Lung (tissue), 12 donors: ENCODE results near the gene RGS1. TPM values are rescaled to one million over a fixed set of nuclear protein-coding genes. Genes with fewer than 3 reads are reported as not detected.

Experiments
- ATAC-seq: fragments of 200-7000 bp; cut with Tn5 transposase; one replicate; pipeline ENCODE4 v1.9.1; 2020; ENCODE audit warnings: moderate number of reproducible peaks; ENCODE audit not compliant: insufficient read depth, low FRiP score
- DNase-seq, 3 donors: peaks; one replicate each; pipeline ENCODE4 v3.0.0-alpha.2; 2013 to 2017
- H3K27ac ChIP-seq, 2 donors: one replicate each; pipeline ENCODE4 v1.5.1; 2013; ENCODE audit warnings: mild to moderate bottlenecking in 2 of 2, moderate library complexity in 2 of 2, control low read depth in 1 of 2, inconsistent platforms in 1 of 2, low read depth in 1 of 2, low read length in 1 of 2
- H3K27me3 ChIP-seq, 3 donors: one replicate each; pipeline ENCODE4 v1.5.1; 2013; ENCODE audit warnings: low read length in 2 of 3; ENCODE audit not compliant: control insufficient read depth in 3 of 3, insufficient read depth in 3 of 3
- H3K36me3 ChIP-seq, 4 donors: one replicate each; pipeline ENCODE4 v1.5.1; 2013; ENCODE audit warnings: low read length in 4 of 4, mild to moderate bottlenecking in 1 of 4, moderate library complexity in 1 of 4; ENCODE audit not compliant: control insufficient read depth in 4 of 4, insufficient read depth in 4 of 4
- H3K4me1 ChIP-seq, 5 donors: one replicate each; pipeline ENCODE4 v1.5.1; 2013; ENCODE audit warnings: low read length in 5 of 5, mild to moderate bottlenecking in 2 of 5, moderate library complexity in 1 of 5; ENCODE audit not compliant: control insufficient read depth in 5 of 5, insufficient read depth in 5 of 5
- H3K4me3 ChIP-seq: one replicate; pipeline ENCODE4 v1.5.1; 2013; ENCODE audit warnings: mild to moderate bottlenecking, control low read depth, moderate library complexity
- H3K9ac ChIP-seq, 2 donors: one replicate each; pipeline ENCODE4 v1.5.1; 2013; ENCODE audit warnings: low read length in 2 of 2, control low read depth in 1 of 2; ENCODE audit not compliant: insufficient read depth in 1 of 2
- H3K9me3 ChIP-seq, 4 donors: one replicate each; pipeline ENCODE4 v1.5.1; 2013; ENCODE audit warnings: low read length in 3 of 4, mild to moderate bottlenecking in 1 of 4, moderate library complexity in 1 of 4; ENCODE audit not compliant: control insufficient read depth in 4 of 4, insufficient read depth in 3 of 4
- CTCF ChIP-seq: IDR thresholded peaks from 2 replicates; pipeline ENCODE4 v1.5.1; 2012; ENCODE audit warnings: mild to moderate bottlenecking; ENCODE audit errors: control extremely low read depth, extremely low read depth
- WGBS, 2 donors: extraction: QIAGEN DNeasy Blood & Tissue Kit; methylation state at CpG; one replicate each; pipeline ENCODE4 v1.1.7; 2013; 5-methylcytosine and 5-hydroxymethylcytosine counted together
- polyA plus RNA-seq, 2 donors: library from polyadenylated mRNA; stranded (reverse); fragments of 200-250 nt; gene quantifications; one replicate each; pipeline ENCODE4 v1.2.1, GENCODE V29; 2013
- total RNA-seq, 2 donors: library from RNA; depleted of rRNA in 1 of 2; stranded (reverse); fragments of >200 nt in 1 of 2; gene quantifications; one replicate each; pipeline ENCODE4 v1.2.1, GENCODE V29; 2014 to 2021
- donor health status: control.
- donor health status: control.
- donor health status: Bipolar disorder and iron deficiency.
- donor health status: healthy.
- donor health status: DM: yes; HTN: yes; CAD: no.

RGS1 gene
- total and polyA plus RNA-seq, 4 donors, result 7.3 to 86.6 (median 21.0) TPM

DNA sequence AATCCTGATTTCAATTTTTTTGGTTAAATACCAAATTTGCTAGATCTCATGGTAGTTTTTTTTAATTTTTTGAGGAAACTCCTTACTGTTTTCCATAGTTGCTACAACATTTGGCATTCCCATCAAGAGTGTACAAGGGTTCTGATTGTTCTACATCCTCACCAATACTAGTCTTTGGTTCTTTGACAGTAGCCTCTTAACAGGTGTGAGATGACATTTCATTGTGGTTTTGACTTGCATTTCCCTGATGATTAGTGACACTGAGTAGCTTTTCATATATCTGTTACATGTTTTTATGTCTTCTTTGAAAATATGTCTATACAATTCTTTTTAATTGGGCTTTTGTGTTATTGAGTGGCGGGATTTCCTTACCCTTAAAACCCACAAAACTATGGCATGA is 39.5 kb downstream of the RGS1 start:
- H3K4me1 ChIP-seq, result peaks cover 0 to 2% (median 0%) of the 10 kb centered on the region in 5 donors
- no peak overlapping the region for H3K9ac ChIP-seq
- 98 to 100% methylated on average over 1 of the region's 1 CpG for WGBS, 2 donors
- H3K36me3 ChIP-seq, result no peaks in the 10 kb centered on the region
- no peak for TF ChIP-seq CTCF
- H3K27me3 ChIP-seq, result no peaks in the 10 kb centered on the region
- no peak for ATAC-seq
- H3K4me3 ChIP-seq, result no peak overlapping the region
- no peaks in the 10 kb centered on the region for H3K9me3 ChIP-seq
- no peak overlapping the region for H3K27ac ChIP-seq
- no peak for DNase-seq

- Histone ChIP-seq H3K9ac (no peak overlapping the region), H3K27ac (no peak overlapping the region), H3K4me1 (peaks cover 0 to 7% (median 0%) of the 10 kb centered on the region in 5 donors), H3K27me3 (no peaks in the 10 kb centered on the region), H3K36me3 (no peaks in the 10 kb centered on the region), H3K4me3 (no peak overlapping the region), H3K9me3 (no peaks in the 10 kb centered on the region)
- ATAC-seq (no peak), DNase-seq (no peak)
- TF ChIP-seq CTCF, result no peak
Measured at GRCh38 chr1:192620071-192620635, 44.6 kb downstream of the RGS1 start.

GRCh38 chr1:192626366-192627179 is 51.0 kb downstream of the RGS1 start:
- no peak overlapping the region for H3K4me3 ChIP-seq
- ATAC-seq (no peak), DNase-seq (peak in 1 of 3 donors; percentile 47)
- TF ChIP-seq CTCF, result no peak
- H3K4me1 ChIP-seq, result peaks cover 0 to 47% (median 28%) of the 10 kb centered on the region in 5 donors
- H3K36me3 ChIP-seq, result no peaks in the 10 kb centered on the region
- no peaks in the 10 kb centered on the region for H3K9me3 ChIP-seq
- H3K9ac ChIP-seq, result no peak overlapping the region
- H3K27ac ChIP-seq, result no peak overlapping the region
- 56 to 75% methylated on average over 3 of the region's 3 CpGs for WGBS, 2 donors
- no peaks in the 10 kb centered on the region for H3K27me3 ChIP-seq
